ENCODE measurements around the gene ELFN1. TPM values are rescaled to one million over a fixed set of nuclear protein-coding genes. Genes with fewer than 3 reads are reported as not detected.
"Not testable (repeated sequence)": the region's sequence is repeated elsewhere in the genome, so short reads cannot be mapped to it uniquely, and the experiment has no call there.

Gene ELFN1
- total RNA-seq, 1 donor from 2014 or later, result 0.20 TPM

DNA sequence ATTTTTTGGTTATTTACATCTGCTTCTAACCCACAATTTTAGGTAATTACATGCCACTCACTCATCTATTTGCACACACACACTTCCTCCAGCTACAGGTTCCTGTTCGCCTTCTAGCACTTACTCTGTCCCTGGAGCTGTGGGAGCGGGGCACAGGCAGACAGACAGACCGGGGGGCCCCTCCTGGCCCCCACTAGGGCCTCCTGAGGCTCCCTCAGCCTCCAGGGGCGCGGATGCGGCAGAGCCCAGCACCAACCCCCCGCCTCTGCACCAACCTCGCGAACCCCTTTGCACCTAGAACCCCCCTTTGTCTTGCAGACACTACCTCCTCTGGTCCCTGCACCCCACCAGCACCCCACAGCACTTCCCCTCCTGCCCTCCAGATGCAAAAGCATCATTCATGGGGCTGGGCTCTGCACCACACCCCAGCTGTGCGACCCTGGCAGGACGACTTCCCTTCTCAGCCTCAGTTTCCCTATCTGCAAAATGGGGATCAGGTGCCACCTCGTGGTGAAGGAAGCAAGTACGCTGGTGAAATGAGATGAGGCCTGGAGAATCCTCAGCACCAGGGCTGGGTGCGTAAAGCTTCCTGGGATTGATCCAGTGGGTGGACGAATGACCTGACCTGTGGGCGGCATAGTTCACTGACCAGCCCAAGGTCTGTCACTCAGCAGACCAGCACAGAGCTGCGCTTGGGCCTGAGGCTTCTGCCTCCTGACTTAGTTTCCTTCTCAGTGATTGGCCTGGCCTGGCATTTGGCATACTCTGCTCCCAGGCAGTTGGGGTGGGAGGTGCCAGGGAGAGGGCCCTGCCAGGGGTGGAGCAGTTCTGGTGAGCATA lies 37.9 kb downstream of the ELFN1 start:
- intact Hi-C loops (cut with micrococcal nuclease), result no loop called here

DNA sequence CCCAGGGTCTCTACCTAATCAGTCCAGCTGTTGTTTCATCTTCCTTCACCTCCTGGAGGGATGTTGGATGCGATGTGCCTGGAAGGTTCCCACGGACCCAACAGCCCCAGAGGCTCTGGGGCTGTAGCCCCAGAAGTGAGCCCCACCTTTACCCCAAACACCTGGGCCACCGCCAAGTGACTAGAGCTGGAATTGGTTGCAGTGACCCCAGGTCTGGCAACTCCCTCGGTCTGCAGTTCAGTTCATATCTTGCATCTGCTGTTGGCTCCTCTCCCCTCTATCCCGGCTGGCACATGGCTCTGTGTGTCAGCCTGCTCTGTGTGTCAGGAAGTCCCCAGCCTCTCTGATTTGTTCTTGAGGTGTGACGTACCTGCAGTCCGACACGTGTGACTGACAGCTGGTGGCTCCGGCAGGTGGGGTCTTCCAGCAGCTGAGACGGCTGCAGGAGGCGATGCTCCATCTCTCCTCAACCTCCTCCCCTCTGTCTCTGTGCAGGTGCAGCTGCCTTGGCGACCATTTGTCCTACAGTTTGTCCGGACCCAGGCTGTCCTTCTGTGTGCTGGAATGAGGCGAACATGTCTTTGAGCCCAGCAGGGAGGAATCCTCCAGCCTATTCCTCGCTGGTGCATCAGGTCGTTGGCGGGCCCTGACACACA lies 38.6 kb downstream of the ELFN1 start:
- intact Hi-C loops (cut with micrococcal nuclease), result no loop called here

DNA sequence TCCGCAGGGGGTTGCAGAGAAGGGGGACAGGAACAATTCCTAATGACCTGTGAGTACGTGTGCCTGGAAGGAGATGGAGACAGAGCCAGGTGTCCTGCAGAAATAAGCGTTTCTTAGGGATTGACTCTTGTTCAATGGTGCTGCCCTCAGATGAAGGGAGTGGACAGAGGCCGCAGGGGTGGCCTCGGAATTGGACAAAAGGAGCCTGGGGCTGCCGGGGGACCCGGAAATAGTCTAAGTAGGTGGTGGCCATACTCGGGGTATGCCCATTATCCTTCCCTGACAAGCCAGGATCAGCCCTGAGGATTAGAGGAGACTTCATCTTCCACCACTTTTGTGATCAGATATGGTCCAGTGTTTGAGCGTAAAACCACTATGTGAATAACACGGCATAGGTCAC lies 39.2 kb downstream of the ELFN1 start:
- intact Hi-C loops (cut with micrococcal nuclease), result no loop called here

DNA sequence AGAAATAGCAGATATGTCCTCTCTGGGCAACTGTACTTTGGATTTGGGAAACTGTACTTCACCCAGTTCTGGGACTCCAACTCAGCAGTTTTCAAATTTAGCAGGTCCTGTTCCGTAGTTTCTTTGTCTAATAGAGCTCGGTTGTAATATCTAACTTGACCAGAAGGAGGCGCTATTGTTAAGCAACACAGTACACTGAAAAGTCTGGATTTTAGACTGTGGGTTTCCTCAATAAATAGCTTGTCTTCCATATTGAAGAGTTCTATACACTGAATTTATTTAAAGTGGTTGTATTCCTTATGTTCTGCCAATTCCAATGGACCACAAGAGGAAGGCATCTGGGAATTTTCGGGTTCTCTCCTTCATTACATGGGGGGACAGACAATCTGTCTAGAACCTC lies 39.8 kb downstream of the ELFN1 start:
- intact Hi-C loops (cut with micrococcal nuclease), result no loop called here

DNA sequence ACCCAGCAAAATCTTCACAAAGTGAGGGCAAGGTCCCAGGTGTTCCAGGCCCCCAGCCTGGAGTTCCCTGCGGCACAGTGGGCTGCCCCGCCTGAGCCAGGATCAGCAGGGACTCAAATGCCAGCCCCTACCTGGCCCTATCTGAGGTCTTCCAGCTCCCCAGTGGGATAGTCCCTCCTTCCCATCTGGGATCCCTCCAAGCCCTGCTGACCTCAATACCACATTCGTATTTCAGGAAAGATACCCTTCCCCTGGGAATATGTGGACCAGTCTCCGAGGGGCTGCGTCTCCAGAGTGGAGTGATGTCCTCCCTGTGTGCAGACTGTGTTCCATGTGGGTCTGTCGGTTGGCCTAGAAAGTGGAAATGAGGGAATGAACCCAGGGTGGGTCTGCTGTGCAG lies 40.9 kb downstream of the ELFN1 start:
- intact Hi-C loops (cut with micrococcal nuclease), result no loop called here

DNA sequence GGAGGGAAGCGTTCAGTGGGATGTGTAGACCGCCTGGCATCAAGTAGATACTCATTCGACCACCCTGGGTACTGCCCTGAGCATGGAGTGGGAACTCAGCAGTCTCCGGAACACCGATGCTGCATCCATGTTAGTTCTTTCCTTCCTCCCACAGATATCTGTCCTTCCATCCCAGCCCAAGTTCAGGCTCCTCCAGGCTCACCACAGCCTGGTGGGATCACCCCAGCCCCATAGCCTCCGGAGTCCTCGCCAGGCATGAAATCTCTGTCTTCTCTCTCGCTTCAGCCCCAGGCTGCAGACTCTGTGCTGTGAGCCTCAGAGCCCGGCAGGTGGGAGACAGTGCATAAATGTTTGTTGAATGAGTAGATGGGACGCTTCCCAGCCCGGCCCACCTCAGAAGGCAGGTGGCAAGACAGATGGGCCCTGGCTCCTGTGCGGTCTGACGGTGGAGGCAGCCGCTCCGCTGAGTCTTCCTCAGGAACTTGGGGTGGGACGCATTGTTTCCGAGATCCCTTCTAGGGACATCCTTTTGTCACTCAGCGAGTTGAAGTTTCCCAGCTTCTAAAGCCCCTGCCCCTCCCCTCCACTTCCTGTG lies 42.9 kb downstream of the ELFN1 start:
- intact Hi-C loops (cut with micrococcal nuclease), result no loop called here

DNA sequence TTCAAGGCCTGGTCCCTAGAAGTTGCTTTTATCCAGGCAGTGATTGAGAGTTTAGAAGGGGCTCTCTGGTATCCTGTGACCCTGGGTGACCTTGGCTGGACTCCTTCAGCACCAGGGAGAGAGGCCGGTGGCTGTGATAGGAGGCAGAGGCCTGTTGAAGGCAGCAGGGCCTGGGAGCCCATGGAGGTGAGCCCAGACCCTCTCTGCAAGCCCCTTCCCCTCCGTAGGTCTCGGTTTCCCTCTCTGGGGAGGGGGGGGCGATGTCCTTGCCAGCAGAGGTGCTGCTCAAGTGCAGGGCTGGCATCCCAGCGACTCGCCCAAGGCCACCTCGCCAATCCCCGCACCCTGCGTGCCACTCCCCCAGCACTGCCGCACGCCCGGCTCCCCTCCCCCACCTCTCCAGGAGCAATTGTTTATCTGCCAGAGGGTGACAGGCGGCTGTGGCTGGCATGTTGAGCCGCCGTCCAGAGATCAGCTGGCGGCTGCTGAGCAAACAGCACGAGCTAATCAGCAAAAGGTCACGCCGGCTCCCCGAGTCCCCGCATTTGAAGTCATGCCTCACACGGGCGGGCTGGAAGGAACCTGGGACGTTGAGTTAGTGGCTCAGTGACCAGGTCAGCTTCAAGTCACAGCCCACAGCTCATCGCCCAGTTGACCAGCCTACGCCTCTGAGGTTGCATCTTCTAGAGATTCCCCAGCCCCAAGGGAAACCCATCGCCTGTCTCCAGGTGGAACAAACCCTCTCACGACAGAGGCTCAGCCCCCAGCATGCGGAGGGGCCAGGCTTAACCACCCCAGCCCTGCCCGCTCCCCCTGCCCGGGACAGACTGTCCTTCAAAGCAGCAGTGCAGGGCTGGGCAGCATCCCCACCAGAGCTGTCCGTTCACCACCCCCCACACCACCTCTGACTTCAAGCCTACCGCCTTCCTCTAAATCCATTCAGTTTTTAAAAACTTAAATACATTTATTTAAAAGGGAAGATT lies 43.7 kb downstream of the ELFN1 start:
- intact Hi-C loops (cut with micrococcal nuclease), result no loop called here

DNA sequence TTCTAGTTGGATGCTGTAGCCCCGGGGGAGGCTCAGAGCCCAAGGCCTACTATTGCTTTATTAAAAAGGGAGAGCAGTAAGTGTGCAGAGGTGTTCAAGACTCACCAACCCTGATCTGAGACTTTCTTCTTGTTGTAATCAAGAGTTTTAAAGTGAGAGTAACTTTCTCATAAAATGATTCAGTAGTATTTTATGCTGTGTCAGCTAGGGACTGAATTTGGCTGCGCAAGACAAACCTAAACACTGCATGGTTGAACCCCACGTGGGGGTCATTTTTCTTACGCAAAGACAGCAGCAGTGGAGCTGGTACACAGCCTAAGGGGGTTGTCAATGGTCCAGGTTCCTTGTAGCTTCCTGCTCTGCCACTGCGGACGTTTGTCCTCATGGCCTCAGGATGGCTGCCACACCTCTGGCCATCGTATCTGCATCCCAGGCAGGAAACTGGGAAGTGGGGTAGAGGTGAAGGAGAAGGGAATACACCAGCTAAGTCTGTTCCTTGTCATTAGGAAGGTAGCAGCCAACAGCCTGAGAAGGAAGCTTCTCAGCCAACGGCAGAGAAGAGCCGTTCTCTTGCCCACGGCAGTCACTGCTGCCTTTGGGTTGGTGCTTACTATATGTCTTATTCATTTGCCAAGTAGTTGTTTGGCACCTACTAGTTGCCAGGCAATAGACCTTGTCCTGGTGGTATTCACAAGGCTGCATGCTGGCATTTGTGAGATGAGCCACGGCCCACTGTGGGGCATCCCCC lies 44.7 kb downstream of the ELFN1 start:
- intact Hi-C loops (cut with micrococcal nuclease), result no loop called here

DNA sequence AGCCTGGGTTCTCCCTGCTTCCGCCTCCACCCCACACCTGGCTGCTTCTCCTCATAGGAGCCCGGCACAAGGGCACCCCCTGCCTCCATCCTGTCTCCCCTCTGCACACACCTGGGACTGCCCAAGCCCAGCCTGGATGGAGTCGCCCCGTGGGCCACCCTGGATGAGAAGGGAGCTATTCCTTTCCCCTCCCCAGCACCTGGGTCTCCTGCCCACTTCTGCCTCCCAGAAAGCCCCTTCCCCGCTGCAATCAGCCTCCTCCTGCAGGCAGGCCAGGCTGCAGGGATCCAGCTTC lies 45.2 kb downstream of the ELFN1 start:
- intact Hi-C loops (cut with micrococcal nuclease), result no loop called here

DNA sequence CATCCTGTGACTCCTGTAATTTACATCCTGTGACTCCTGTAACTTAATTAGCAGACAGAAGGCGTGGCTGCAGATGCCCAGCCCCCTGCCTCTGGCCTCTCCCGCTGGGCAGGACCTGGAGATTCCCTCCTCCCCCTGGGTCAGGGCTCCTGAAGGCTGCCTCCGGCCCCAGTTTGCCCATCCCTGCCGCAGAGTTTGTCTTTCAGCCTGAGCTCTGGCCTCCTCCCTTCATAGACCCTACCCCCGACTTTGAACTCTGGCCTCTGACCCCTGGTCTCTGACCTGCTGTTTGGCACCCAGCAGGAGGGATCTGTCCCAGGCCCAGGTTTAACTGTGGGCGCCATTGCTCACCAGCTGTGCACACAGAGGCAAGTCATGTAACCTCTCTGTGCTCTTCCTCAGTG lies 45.6 kb downstream of the ELFN1 start:
- intact Hi-C loops (cut with micrococcal nuclease), result no loop called here

DNA sequence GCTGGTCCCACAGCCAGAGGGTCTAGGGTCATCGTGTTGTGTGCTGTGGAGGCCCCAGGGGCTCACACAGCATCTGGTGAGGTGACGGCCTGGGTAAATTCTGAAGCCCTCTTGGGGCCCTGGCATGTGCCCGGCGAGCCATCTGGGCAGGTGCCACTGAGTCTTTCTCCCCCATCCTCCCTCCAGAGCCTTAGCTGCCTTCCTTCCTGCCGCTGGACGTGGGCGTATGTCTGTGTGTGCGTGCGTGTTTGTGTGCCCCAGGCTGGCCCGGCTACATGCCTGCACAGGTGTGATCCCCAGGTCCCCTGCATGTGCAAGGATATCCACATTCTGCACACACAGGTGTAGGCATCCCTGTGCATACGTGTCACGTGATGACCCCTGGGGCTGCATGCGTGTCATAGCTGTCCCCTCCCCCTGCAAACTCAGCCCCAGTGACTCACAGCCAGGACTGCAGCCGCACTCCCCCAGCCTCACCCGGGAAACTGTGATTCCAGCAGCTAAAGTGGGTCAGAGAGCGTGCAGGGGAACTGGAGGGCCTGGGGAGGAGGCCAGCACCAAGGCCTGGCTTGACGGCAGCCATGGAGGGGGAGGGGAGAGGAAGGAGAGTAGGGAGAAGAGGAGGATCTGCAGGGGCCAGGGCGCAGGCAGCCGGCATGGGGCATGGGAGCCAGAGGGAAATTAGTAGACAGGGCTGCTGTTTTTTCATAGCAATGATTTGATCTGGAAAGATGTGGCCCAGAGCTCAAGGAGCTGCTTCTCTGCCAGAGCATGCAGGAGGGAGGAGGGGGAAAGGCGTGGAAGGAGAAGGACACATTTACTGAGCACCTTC lies 46.4 kb downstream of the ELFN1 start:
- intact Hi-C loops (cut with micrococcal nuclease), result no loop called here

DNA sequence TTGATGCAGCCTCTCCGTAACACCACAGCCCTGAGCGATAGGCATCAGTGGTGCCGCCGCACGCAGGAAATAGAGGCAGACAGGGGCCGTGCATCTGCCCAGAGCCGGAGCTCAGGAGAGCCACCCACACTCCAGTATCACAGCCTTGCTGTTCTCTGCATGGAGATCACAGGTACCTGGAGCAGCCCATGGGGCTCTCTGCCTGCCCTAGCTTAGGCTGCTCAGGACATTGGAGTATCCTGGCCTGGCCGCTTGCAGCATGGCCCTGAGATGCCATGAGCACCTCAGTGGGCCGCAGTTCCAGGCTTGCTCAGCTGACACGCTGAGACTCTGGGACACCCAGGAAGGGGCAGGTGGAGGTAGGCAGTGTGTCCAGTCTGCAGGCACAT lies 47.0 kb downstream of the ELFN1 start:
- intact Hi-C loops (cut with micrococcal nuclease), result no loop called here

DNA sequence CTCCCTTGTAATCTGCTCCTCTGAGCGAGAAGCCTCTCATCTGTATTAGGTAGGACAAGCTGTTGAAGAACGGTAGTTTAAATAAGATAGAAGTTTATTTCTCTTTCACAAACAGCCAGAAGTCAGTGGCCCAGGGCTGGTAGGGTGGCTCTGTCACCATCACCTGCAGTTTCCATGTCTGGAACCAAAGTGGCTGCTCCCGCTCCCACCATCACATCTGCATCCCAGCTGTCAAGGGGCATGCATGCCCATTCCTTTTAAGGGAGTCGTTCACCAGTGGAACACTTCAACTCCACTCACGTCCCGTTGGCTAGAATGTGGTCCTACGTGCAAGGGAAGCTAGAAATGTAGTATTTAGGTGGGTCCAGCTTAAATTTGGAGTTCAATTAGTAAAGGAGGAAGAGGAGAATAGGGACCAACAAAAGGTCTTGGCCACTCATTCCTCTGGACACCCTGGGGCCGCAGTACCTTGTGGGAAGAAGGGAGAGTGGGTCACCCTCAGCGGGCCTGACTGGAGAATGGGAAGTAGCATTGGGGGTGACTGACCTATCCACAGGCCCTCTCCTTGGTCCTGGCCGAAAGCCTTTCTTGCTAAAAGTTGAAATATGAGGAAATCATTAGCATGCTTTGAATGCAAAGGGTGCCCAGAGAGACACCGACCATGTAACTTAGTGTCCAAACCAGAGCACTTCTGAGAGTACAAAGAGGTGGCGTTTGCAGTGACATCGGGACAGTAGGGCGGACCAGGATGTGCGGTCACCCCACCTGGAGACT lies 48.0 kb downstream of the ELFN1 start:
- intact Hi-C loops (cut with micrococcal nuclease), result no loop called here

DNA sequence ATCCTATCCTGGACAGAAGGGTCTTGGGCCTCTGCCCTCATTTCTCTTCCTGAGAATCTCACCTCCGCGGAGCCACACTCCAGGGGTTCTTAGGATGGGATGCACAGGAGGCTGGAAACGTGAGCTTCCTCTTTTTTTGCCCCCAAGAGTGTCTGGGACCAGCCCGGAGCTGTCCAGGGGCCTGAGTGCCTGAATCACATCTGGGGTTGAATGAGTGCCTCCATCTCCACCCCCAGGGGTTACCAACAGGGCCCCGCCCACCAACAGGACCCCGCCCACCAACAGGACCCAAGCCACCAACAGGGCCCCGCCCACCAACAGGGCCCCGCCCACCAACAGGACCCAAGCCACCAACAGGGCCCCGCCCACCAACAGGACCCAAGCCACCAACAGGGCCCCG lies 48.8 kb downstream of the ELFN1 start:
- intact Hi-C loops (cut with micrococcal nuclease), result not testable (repeated sequence)

DNA sequence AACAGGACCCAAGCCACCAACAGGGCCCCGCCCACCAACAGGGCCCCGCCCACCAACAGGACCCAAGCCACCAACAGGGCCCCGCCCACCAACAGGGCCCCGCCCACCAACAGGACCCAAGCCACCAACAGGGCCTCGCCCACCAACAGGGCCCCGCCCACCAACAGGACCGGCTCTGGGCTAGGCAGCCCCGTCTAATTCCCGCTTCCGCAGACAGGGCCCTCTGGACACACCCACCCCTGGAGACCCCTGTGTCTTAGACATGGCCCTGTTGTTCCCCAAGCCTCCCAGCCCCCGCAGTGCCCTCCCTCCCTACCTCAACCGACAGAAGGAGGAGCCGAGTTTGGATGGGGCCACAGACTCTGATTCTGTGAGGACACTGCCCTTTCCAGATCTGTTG lies 49.2 kb downstream of the ELFN1 start:
- intact Hi-C loops (cut with micrococcal nuclease), result not testable (repeated sequence)

DNA sequence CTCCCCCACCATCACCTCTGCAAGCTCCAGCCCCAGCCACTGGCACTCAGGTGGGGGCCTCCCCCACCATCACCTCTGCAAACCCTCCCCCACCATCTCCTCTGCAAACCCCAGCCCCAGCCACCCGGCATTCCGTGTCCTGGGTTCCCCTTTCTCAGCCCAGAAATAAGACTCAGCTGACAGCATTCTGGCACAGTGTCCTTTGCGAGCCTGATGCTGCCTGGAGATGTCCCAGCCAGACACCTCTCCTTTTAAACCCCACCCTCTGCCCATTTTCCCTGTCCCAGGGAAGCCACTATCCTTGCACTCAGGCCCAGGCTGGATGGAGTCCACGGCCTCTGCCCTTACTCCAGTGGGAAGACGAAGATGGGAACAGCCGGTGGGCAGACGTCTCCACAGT lies 49.8 kb downstream of the ELFN1 start:
- intact Hi-C loops (cut with micrococcal nuclease), result no loop called here

DNA sequence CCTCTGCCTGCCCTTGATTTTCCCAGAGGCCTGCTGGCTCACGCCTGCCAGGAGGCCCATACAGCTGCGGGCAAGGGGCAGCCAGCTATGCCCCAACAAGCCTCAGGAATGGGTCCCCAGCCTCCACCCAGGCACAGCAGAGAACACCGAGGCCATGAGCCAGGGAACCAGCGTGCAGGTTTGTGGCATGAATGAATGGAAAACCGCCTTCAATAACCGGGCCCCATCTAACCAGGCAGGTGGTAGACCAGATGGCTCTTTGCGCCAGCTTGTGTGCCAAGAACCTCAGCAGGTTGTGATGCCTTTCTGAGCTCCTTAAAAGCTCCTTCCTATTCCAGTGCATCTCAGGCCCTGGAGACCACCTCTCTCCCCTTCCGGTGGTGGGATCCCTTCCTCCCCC lies 50.2 kb downstream of the ELFN1 start:
- intact Hi-C loops (cut with micrococcal nuclease), result no loop called here

DNA sequence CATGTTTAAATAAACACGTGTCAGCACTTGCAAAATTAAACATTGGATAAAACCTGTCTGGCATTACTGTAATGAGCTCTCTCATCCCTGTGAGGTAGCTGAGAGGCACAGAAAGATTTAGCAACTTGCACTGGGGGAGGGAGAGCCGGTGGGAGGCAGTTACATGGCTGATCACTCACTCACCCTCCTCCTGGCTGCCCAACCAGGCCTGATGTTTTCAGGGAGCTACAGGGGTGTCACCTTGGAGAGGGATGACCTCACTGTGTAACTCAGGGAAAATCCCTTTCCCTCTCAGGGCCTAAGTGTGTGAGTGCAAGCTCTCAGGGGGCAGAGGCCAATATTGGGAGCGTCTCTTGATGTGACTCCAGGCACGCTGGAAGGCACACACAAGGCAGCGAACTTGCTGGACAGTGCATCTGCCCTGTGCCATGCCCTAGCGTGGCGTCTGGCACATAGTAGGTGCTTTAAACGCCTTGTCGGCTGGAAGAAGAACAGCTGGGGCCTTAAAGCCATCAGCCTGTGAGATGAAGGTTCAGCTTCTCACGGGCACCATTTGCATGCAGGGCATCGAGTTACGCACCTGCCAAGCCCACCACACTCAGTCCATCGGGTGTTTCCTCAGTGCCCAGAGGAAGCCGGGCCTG lies 51.1 kb downstream of the ELFN1 start:
- intact Hi-C loops (cut with micrococcal nuclease), result no loop called here

DNA sequence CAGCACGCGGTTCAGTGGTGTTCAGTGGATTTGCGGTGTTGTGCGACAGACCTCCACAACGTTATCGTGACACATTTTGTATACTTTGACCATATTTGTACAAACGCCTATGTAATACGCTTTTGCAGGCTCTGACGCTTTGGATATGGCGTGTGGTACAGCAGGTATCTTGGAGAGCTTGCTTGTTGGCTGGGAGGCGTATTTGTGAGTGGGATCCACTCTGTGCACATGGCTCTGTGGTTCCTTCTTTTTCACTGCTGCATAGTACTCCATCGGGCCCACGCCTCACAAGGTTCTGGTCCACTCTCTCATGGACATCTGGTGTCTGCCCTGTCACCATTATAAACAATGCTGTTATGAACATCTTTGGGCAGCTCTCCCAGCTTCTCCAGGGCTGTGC lies 53.2 kb downstream of the ELFN1 start:
- intact Hi-C loops (cut with micrococcal nuclease), result no loop called here
